Brain microvascular endothelial cell (primary cell): ENCODE measurements around the gene PCDHGA2.
A peak's percentile ranks its signal among the peaks of the same experiment; 100 is the strongest.

Experiments used
- DNase-seq: peaks from one replicate; pipeline ENCODE4 v3.0.0-alpha.2; 2020
- H3K27ac ChIP-seq: fragments of 250-450 bp; sonication (Bioruptor Pico); 2 replicates; pipeline ENCODE4 v1.5.1; 2020; ENCODE audit warnings: mild to moderate bottlenecking, moderate library complexity
- H3K27me3 ChIP-seq: fragments of 250-450 bp; sonication (Bioruptor Pico); replicated peaks from 2 replicates; pipeline ENCODE4 v1.5.1; 2020; ENCODE audit warnings: mild to moderate bottlenecking
- H3K36me3 ChIP-seq: fragments of 250-450 bp; sonication (Bioruptor Pico); replicated peaks from 2 replicates; pipeline ENCODE4 v1.5.1; 2020; ENCODE audit warnings: mild to moderate bottlenecking
- H3K4me3 ChIP-seq: 2 replicates; pipeline ENCODE4 v1.5.1; 2011; ENCODE audit warnings: low read depth, mild to moderate bottlenecking, control low read depth, low read length, moderate library complexity
- CTCF ChIP-seq: IDR thresholded peaks from 2 replicates; pipeline ENCODE4 v1.5.1; 2011; ENCODE audit warnings: low read depth, mild to moderate bottlenecking, moderate library complexity, low read length, control low read depth, inconsistent platforms; ENCODE audit errors: missing control alignments
- in situ Hi-C: cut with HindIII; loops from 2 replicates; pipeline ENCODE4 v1.10.0; 2017; ENCODE audit warnings: low sequenced_read_pairs, low pct_ligation_motif_present

The PCDHGA2 gene

GRCh38 chr5:141355641-141356040 lies 17.1 kb downstream of the PCDHGA2 start:
- Histone ChIP-seq H3K4me3 (no peak overlapping the region), H3K27ac (no peak overlapping the region), H3K36me3 (no peaks in the 10 kb centered on the region), H3K27me3 (no peaks in the 10 kb centered on the region)
- in situ Hi-C loops: no loop called here
- TF ChIP-seq CTCF: no peak
- DNase-seq: no peak

- Histone ChIP-seq H3K27me3 (no peaks in the 10 kb centered on the region), H3K36me3 (no peaks in the 10 kb centered on the region), H3K4me3 (no peak overlapping the region), H3K27ac (no peak overlapping the region)
- no peak for DNase-seq
- in situ Hi-C loops: no loop called here
- no peak for TF ChIP-seq CTCF
Observed at GRCh38 chr5:141356133-141356532, 17.6 kb downstream of the PCDHGA2 start.

- no peak for TF ChIP-seq CTCF
- no peak for DNase-seq
- H3K27ac ChIP-seq: no peak overlapping the region
- H3K27me3 ChIP-seq: no peaks in the 10 kb centered on the region
- in situ Hi-C loops: no loop called here
- H3K4me3 ChIP-seq: no peak overlapping the region
- H3K36me3 ChIP-seq: no peaks in the 10 kb centered on the region
Observed at GRCh38 chr5:141356950-141357349, 18.4 kb downstream of the PCDHGA2 start.

GRCh38 chr5:141359790-141360426 lies 21.3 kb downstream of the PCDHGA2 start, which contains the start of gene PCDHGB2:
PCDHGB2 (plus strand) TSS chr5:141359994; CDS start chr5:141360136, 142 bp downstream.
- no peak within 1 kb of the TSS for H3K27ac ChIP-seq
- H3K36me3 ChIP-seq: no peaks in the 10 kb centered on the region
- H3K27me3 ChIP-seq: peaks cover 5% of the 10 kb centered on the region
- in situ Hi-C loops: no loop called here
- peak within 1 kb of the TSS; percentile 40 for H3K4me3 ChIP-seq
- no peak for DNase-seq
- TF ChIP-seq CTCF: peak; percentile 48

GRCh38 chr5:141360685-141361084 lies 22.1 kb downstream of the PCDHGA2 start:
- Histone ChIP-seq H3K27ac (no peak overlapping the region), H3K36me3 (no peaks in the 10 kb centered on the region), H3K27me3 (peaks cover 5% of the 10 kb centered on the region), H3K4me3 (no peak overlapping the region)
- TF ChIP-seq CTCF: no peak
- DNase-seq: no peak
- in situ Hi-C loops: no loop called here

- Histone ChIP-seq H3K27ac (no peak overlapping the region), H3K27me3 (peaks cover 8% of the 10 kb centered on the region), H3K36me3 (no peaks in the 10 kb centered on the region), H3K4me3 (no peak overlapping the region)
- no peak for TF ChIP-seq CTCF
- DNase-seq: no peak
- in situ Hi-C loops: no loop called here
Observed at GRCh38 chr5:141362719-141363118, 24.2 kb downstream of the PCDHGA2 start.
